ENCODE results near the gene GOLT1A. TPM values are rescaled to one million over a fixed set of nuclear protein-coding genes. Genes with fewer than 3 reads are reported as not detected.

GOLT1A gene
- total and polyA plus RNA-seq, 2 donors (not counting 1 experiment from before 2014, with no cell fraction given) = not detected

- H3K27ac Mint-ChIP-seq = no peak overlapping the region
- intact Hi-C loops (cut with micrococcal nuclease) = no loop called here
Measured at GRCh38 chr1:204176049-204176448, 37.7 kb downstream of the GOLT1A start.

DNA sequence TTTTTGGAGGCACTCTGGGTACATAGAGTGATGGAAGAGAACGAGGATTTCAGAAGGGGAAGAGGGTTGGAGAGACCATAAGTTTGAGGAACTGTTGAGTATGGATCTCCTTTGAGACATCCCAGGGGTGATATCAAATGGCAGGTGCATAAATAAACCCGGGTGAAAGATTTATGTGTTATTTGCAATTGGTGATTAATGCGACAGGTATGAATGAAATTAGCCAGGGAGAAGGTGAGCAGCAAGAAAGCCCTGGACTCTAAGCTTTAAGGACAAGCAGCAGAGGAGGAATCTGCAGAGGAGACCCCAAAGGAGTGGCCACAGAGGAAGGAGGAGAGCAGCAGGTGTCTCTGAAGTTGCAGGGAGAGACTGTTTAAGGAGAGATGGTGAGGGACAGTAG lies 38.8 kb downstream of the GOLT1A start:
- Histone ChIP-seq H3K27me3 (replicated peaks in 1 of 4; ENCODE audit: control extremely low read depth in 1 of 4, control insufficient read depth in 3 of 4, insufficient read depth in 4 of 4, low read length in 3 of 4) (peaks cover 0 to 8% (median 0%) of the 10 kb centered on the region in 4 experiments), H3K4me3 (ENCODE audit: control extremely low read depth in 1 of 5, extremely low read depth in 1 of 5, insufficient read depth in 1 of 5, low read depth in 2 of 5, low read length in 4 of 5) (no peak overlapping the region), H3K27ac (ENCODE audit: low read length in 2 of 2) (no peak overlapping the region), H3K79me2 (ENCODE audit: control insufficient read depth, insufficient read depth, low read length) (no peaks in the 10 kb centered on the region), H3K4me1 (ENCODE audit: control insufficient read depth in 2 of 2, insufficient read depth in 2 of 2, low read length in 2 of 2) (no peaks in the 10 kb centered on the region), H3K9me3 (ENCODE audit: control extremely low read depth in 1 of 3, control insufficient read depth in 2 of 3, insufficient read depth in 1 of 3, low read length in 2 of 3) (peaks cover 3 to 21% (median 13%) of the 10 kb centered on the region in 3 donors), H3K9ac (ENCODE audit: low read length) (no peak overlapping the region), H2AFZ (ENCODE audit: insufficient read depth, low read depth, low read length, poor library complexity, severe bottlenecking) (no peak overlapping the region), H4K20me1 (ENCODE audit: control insufficient read depth, insufficient read depth, low read length, poor library complexity, severe bottlenecking) (no peaks in the 10 kb centered on the region), H3K4me2 (replicated peaks; ENCODE audit: low read depth, low read length, poor library complexity, severe bottlenecking) (no peak overlapping the region), H3K36me3 (replicated peaks in 1 of 2; ENCODE audit: control extremely low read depth in 1 of 2, control insufficient read depth in 1 of 2, extremely low read depth in 1 of 2, insufficient read depth in 2 of 2, low read length in 1 of 2) (no peaks in the 10 kb centered on the region)
- no peak overlapping the region for H3K4me3 Mint-ChIP-seq
- POLR2A ChIA-PET = no interaction called here
- H3K9me3 Mint-ChIP-seq (ENCODE audit: insufficient read depth) = peaks cover 7% of the 10 kb centered on the region
- CTCF ChIA-PET = interaction anchor here (1.0 kb wide), 1 partner anchor 223 kb away, joined by 3 read pairs; no protein-coding TSS in a partner anchor
- ATAC-seq (ENCODE audit: low read depth) (no peak), DNase-seq (no peak)
- no peaks in the 10 kb centered on the region for H3K4me1 Mint-ChIP-seq
- 79% methylated on average over 3 of the region's 3 CpGs for WGBS (ENCODE audit: insufficient coverage)
- intact Hi-C loops (cut with micrococcal nuclease) = no loop called here
- no peak for TF ChIP-seq EZH2 (IDR thresholded peaks at IDR 0.05; ENCODE audit: borderline replicate concordance, insufficient read depth, low read depth, low read length, poor library complexity, severe bottlenecking)
- TF ChIP-seq, protein P1, sequence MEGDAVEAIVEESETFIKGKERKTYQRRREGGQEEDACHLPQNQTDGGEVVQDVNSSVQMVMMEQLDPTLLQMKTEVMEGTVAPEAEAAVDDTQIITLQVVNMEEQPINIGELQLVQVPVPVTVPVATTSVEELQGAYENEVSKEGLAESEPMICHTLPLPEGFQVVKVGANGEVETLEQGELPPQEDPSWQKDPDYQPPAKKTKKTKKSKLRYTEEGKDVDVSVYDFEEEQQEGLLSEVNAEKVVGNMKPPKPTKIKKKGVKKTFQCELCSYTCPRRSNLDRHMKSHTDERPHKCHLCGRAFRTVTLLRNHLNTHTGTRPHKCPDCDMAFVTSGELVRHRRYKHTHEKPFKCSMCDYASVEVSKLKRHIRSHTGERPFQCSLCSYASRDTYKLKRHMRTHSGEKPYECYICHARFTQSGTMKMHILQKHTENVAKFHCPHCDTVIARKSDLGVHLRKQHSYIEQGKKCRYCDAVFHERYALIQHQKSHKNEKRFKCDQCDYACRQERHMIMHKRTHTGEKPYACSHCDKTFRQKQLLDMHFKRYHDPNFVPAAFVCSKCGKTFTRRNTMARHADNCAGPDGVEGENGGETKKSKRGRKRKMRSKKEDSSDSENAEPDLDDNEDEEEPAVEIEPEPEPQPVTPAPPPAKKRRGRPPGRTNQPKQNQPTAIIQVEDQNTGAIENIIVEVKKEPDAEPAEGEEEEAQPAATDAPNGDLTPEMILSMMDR (IDR thresholded peaks at IDR 0.05) = no peak
- H3K27me3 Mint-ChIP-seq = peaks cover 15% of the 10 kb centered on the region
- H3K27ac Mint-ChIP-seq = no peak overlapping the region

More at GRCh38 chr1:204176049-204176448, 37.7 kb downstream of the GOLT1A start:
- ATAC-seq (ENCODE audit: low read depth) (no peak), DNase-seq (no peak)
- H3K27ac ChIP-seq (ENCODE audit: low read length in 2 of 2) = no peak overlapping the region
- H3K27me3 ChIP-seq (replicated peaks in 1 of 4; ENCODE audit: control extremely low read depth in 1 of 4, control insufficient read depth in 3 of 4, insufficient read depth in 4 of 4, low read length in 3 of 4) = peaks cover 0 to 8% (median 0%) of the 10 kb centered on the region in 4 experiments
- no peaks in the 10 kb centered on the region for H3K79me2 ChIP-seq (ENCODE audit: control insufficient read depth, insufficient read depth, low read length)
- H3K9me3 ChIP-seq (ENCODE audit: control extremely low read depth in 1 of 3, control insufficient read depth in 2 of 3, insufficient read depth in 1 of 3, low read length in 2 of 3) = peaks cover 0 to 11% (median 10%) of the 10 kb centered on the region in 3 donors
- no peak overlapping the region for H3K9ac ChIP-seq (ENCODE audit: low read length)
- Mint-ChIP-seq H3K4me1 (no peaks in the 10 kb centered on the region), H3K4me3 (no peak overlapping the region), H3K27me3 (peaks cover 15% of the 10 kb centered on the region), H3K9me3 (ENCODE audit: insufficient read depth) (peaks cover 4% of the 10 kb centered on the region)
- H3K4me2 ChIP-seq (replicated peaks; ENCODE audit: low read depth, low read length, poor library complexity, severe bottlenecking) = no peak overlapping the region
- H3K36me3 ChIP-seq (replicated peaks in 1 of 2; ENCODE audit: control extremely low read depth in 1 of 2, control insufficient read depth in 1 of 2, extremely low read depth in 1 of 2, insufficient read depth in 2 of 2, low read length in 1 of 2) = no peaks in the 10 kb centered on the region
- H4K20me1 ChIP-seq (ENCODE audit: control insufficient read depth, insufficient read depth, low read length, poor library complexity, severe bottlenecking) = no peaks in the 10 kb centered on the region
- TF ChIP-seq, protein P1 (IDR thresholded peaks at IDR 0.05) = no peak
- TF ChIP-seq EZH2 (IDR thresholded peaks at IDR 0.05; ENCODE audit: borderline replicate concordance, insufficient read depth, low read depth, low read length, poor library complexity, severe bottlenecking) = no peak
- H3K4me3 ChIP-seq (ENCODE audit: control extremely low read depth in 1 of 5, extremely low read depth in 1 of 5, insufficient read depth in 1 of 5, low read depth in 2 of 5, low read length in 4 of 5) = no peak overlapping the region
- H2AFZ ChIP-seq (ENCODE audit: insufficient read depth, low read depth, low read length, poor library complexity, severe bottlenecking) = no peak overlapping the region
- H3K4me1 ChIP-seq (ENCODE audit: control insufficient read depth in 2 of 2, insufficient read depth in 2 of 2, low read length in 2 of 2) = no peaks in the 10 kb centered on the region
- ChIA-PET CTCF (interaction anchor here (1.0 to 3.1 kb wide), 3 partner anchors 11 to 222 kb away, joined by 3 to 9 read pairs (median 3); no protein-coding TSS in a partner anchor), POLR2A (no interaction called here)
- WGBS (ENCODE audit: insufficient coverage) = no CpG with 5 or more reads among the region's 5 CpGs
